H9 (cell line): ENCODE results near the gene RNF220. TPM values are rescaled to one million over a fixed set of nuclear protein-coding genes. Genes with fewer than 3 reads are reported as not detected.

ENCODE experiments used
- DNase-seq: peaks from one replicate; pipeline ENCODE4 v3.0.0-alpha.2; 2017
- H2AFZ ChIP-seq: one replicate; pipeline ENCODE4 v1.6.1; 2013; ENCODE audit warnings: mild to moderate bottlenecking, low read length, control low read depth, moderate library complexity
- H2AK5ac ChIP-seq: 2 replicates; pipeline ENCODE4 v1.6.1; 2013; ENCODE audit warnings: low read length, control low read depth, mixed read lengths; ENCODE audit not compliant: insufficient read length
- H2BK120ac ChIP-seq: one replicate; pipeline ENCODE4 v1.6.1; 2013; ENCODE audit warnings: low read depth, mild to moderate bottlenecking, low read length, control low read depth, inconsistent platforms; ENCODE audit not compliant: poor library complexity, severe bottlenecking
- H2BK12ac ChIP-seq: 2 replicates; pipeline ENCODE4 v1.6.1; 2013; ENCODE audit warnings: low read length, control low read depth, mixed read lengths, low read depth; ENCODE audit not compliant: insufficient read length
- H2BK15ac ChIP-seq: 2 replicates; pipeline ENCODE4 v1.6.1; 2013; ENCODE audit warnings: low read depth, low read length, control low read depth
- H2BK20ac ChIP-seq: one replicate; pipeline ENCODE4 v1.6.1; 2013; ENCODE audit warnings: low read depth, mild to moderate bottlenecking, low read length, control low read depth, inconsistent platforms; ENCODE audit not compliant: poor library complexity, severe bottlenecking
- H2BK5ac ChIP-seq: 2 replicates; pipeline ENCODE4 v1.6.1; 2013; ENCODE audit warnings: low read length, control low read depth, mixed read lengths; ENCODE audit not compliant: insufficient read length
- H3K14ac ChIP-seq: 2 replicates; pipeline ENCODE4 v1.6.1; 2013; ENCODE audit warnings: low read length, control low read depth; ENCODE audit not compliant: insufficient read depth
- H3K18ac ChIP-seq: 2 replicates; pipeline ENCODE4 v1.6.1; 2013; ENCODE audit warnings: low read depth, mild to moderate bottlenecking, mixed read lengths, low read length, control low read depth; ENCODE audit not compliant: insufficient read length
- H3K23ac ChIP-seq: 2 replicates; pipeline ENCODE4 v1.6.1; 2013; ENCODE audit warnings: low read length, control low read depth, mixed read lengths, low read depth; ENCODE audit not compliant: insufficient read length
- H3K23me2 ChIP-seq: 2 replicates; pipeline ENCODE4 v1.6.1; 2013; ENCODE audit warnings: low read depth, mild to moderate bottlenecking, mixed read lengths, low read length, control low read depth; ENCODE audit not compliant: insufficient read length, poor library complexity, severe bottlenecking
- H3K27ac ChIP-seq: 2 replicates; pipeline ENCODE4 v1.5.1; 2013; ENCODE audit warnings: low read length, control low read depth, mixed read lengths, low read depth; ENCODE audit not compliant: insufficient read length
- H3K27me3 ChIP-seq: 2 replicates; pipeline ENCODE4 v1.6.1; 2013; ENCODE audit warnings: low read length, control low read depth, inconsistent platforms; ENCODE audit not compliant: insufficient read depth
- H3K4ac ChIP-seq: 2 replicates; pipeline ENCODE4 v1.6.1; 2013; ENCODE audit warnings: low read depth, mild to moderate bottlenecking, control low read depth, inconsistent platforms, low read length, moderate library complexity
- H3K4me1 ChIP-seq: 2 replicates; pipeline ENCODE4 v1.6.1; 2013; ENCODE audit warnings: low read length, control low read depth, inconsistent platforms; ENCODE audit not compliant: insufficient read depth
- H3K4me2 ChIP-seq: 2 replicates; pipeline ENCODE4 v1.6.1; 2013; ENCODE audit warnings: low read length, control low read depth, mixed read lengths; ENCODE audit not compliant: insufficient read length, insufficient read depth
- H3K56ac ChIP-seq: 2 replicates; pipeline ENCODE4 v1.6.1; 2013; ENCODE audit warnings: low read depth, mild to moderate bottlenecking, mixed read lengths, low read length, control low read depth; ENCODE audit not compliant: insufficient read length
- H3K79me1 ChIP-seq: 2 replicates; pipeline ENCODE4 v1.6.1; 2013; ENCODE audit warnings: low read depth, mild to moderate bottlenecking, moderate library complexity, low read length, control low read depth, inconsistent platforms; ENCODE audit not compliant: insufficient read depth, poor library complexity, severe bottlenecking
- H3K79me2 ChIP-seq: 2 replicates; pipeline ENCODE4 v1.6.1; 2013; ENCODE audit warnings: low read length, control low read depth, inconsistent platforms; ENCODE audit not compliant: insufficient read depth
- H3K9ac ChIP-seq: 2 replicates; pipeline ENCODE4 v1.6.1; 2013; ENCODE audit warnings: low read length, control low read depth, mixed read lengths; ENCODE audit not compliant: insufficient read length; ENCODE audit errors: extremely low read depth
- H3K9me3 ChIP-seq: one replicate; pipeline ENCODE4 v1.6.1; 2013; ENCODE audit warnings: low read depth, low read length, inconsistent platforms; ENCODE audit not compliant: control insufficient read depth
- H3T11ph ChIP-seq: one replicate; pipeline ENCODE4 v1.6.1; 2013; ENCODE audit warnings: mild to moderate bottlenecking, low read length, control low read depth, inconsistent platforms
- H4K20me1 ChIP-seq: one replicate; pipeline ENCODE4 v1.6.1; 2013; ENCODE audit not compliant: control insufficient read depth, insufficient read length, insufficient read depth
- H4K5ac ChIP-seq: 2 replicates; pipeline ENCODE4 v1.6.1; 2013; ENCODE audit warnings: low read depth, mild to moderate bottlenecking, mixed read lengths, low read length, control low read depth; ENCODE audit not compliant: insufficient read length
- H4K8ac ChIP-seq: replicated peaks from 2 replicates; pipeline ENCODE4 v1.6.1; 2013; ENCODE audit warnings: low read length, control low read depth, mixed read lengths, low read depth; ENCODE audit not compliant: insufficient read length
- H4K91ac ChIP-seq: 2 replicates; pipeline ENCODE4 v1.6.1; 2013; ENCODE audit warnings: low read depth, mild to moderate bottlenecking, moderate library complexity, mixed read lengths, low read length, control low read depth; ENCODE audit not compliant: insufficient read length
- H3K27ac Mint-ChIP-seq, 3 experiments: 2 replicates in 2 of 3; 3 replicates in 1 of 3; pipeline ENCODE4 v1.8.0; 2020 to 2021; ENCODE audit warnings: mixed read lengths in 3 of 3, mild to moderate bottlenecking in 1 of 3, moderate library complexity in 1 of 3
- H3K27me3 Mint-ChIP-seq: 2 replicates; pipeline ENCODE4 v1.8.0; 2021; ENCODE audit warnings: low read depth, mild to moderate bottlenecking, moderate library complexity, mixed read lengths
- H3K36me3 Mint-ChIP-seq, 3 experiments: 2 replicates in 2 of 3; 3 replicates in 1 of 3; pipeline ENCODE4 v1.8.0; 2020 to 2021; ENCODE audit warnings: low read depth in 3 of 3, mixed read lengths in 3 of 3; ENCODE audit not compliant: insufficient read depth in 1 of 3
- H3K4me1 Mint-ChIP-seq, 2 experiments: 2 replicates each; pipeline ENCODE4 v1.8.0; 2020; ENCODE audit warnings: mixed read lengths in 2 of 2
- H3K4me3 Mint-ChIP-seq, 2 experiments: 2 replicates in 1 of 2; 3 replicates in 1 of 2; pipeline ENCODE4 v1.8.0; 2020 to 2021; ENCODE audit warnings: mild to moderate bottlenecking in 2 of 2, mixed read lengths in 2 of 2, moderate library complexity in 1 of 2
- H3K9me3 Mint-ChIP-seq, 2 experiments: 2 replicates in 1 of 2; 3 replicates in 1 of 2; pipeline ENCODE4 v1.8.0; 2020; ENCODE audit warnings: mild to moderate bottlenecking in 2 of 2, mixed read lengths in 2 of 2, moderate library complexity in 1 of 2
- WGBS: extraction: QIAGEN DNeasy Blood & Tissue Kit; methylation state at CpG from one replicate; pipeline ENCODE4 v1.1.7; 2013; ENCODE audit warnings: missing lambda C conversion rate, low lambda C conversion rate, mixed read lengths; ENCODE audit not compliant: insufficient read length; ENCODE audit errors: extremely low coverage; 5-methylcytosine and 5-hydroxymethylcytosine counted together
- total RNA-seq: library from RNA; stranded (reverse); gene quantifications from 2 replicates; pipeline ENCODE4 v1.2.1, GENCODE V29; 2021
- TF ChIP-seq, protein P1 (sequence below): fragments of 200-600 bp; sonication (generic); conservative IDR thresholded peaks from 3 replicates; pipeline ENCODE4 v1.8.0; 2021; ENCODE audit warnings: antibody characterized with exemption, mild to moderate bottlenecking

The RNF220 gene
- total RNA-seq, 1 experiment from 2014 or later: 109 TPM

DNA sequence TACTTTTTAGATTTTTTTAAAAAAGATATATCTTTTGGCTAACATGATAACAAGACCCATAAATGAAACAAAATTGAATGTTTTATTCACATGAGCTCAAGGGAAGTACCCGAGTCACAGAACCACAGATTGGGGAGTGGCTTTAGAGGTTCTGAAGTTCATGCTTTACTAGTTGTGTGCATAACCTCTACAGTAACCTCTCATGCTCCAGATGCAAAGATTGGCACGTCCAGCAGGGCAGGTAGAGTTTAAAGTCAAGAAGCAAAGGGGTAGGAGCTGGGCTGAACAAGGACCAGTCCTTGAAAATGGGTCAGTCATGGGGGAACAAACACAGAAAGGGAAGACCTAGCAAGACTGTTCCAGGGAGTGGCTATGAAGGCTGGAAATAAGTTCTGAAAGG, 109.6 kb downstream of the RNF220 start:
- Histone ChIP-seq H3K9me3 (no peaks in the 10 kb centered on the region), H4K5ac (no peak overlapping the region), H4K20me1 (no peaks in the 10 kb centered on the region), H2BK12ac (no peak overlapping the region), H3K18ac (no peak overlapping the region), H3K4me2 (no peak overlapping the region), H2BK15ac (no peak overlapping the region), H3K4ac (no peak overlapping the region), H2AFZ (no peak overlapping the region), H3K27me3 (no peaks in the 10 kb centered on the region), H3K9ac (no peak overlapping the region), H2BK5ac (no peak overlapping the region), H3K23me2 (no peaks in the 10 kb centered on the region), H4K91ac (no peak overlapping the region), H3T11ph (no peak overlapping the region), H2AK5ac (no peak overlapping the region), H4K8ac (no peak overlapping the region), H3K23ac (no peak overlapping the region), H2BK20ac (no peak overlapping the region), H3K79me1 (no peaks in the 10 kb centered on the region), H3K14ac (no peak overlapping the region), H3K56ac (no peak overlapping the region), H2BK120ac (no peak overlapping the region), H3K27ac (no peak overlapping the region), H3K4me1 (peaks cover 3% of the 10 kb centered on the region), H3K79me2 (no peaks in the 10 kb centered on the region)
- Mint-ChIP-seq H3K27ac (no peak overlapping the region; a peak in 1 of 7 replicates), H3K4me1 (peaks cover 27 to 38% of the 10 kb centered on the region in 2 experiments), H3K4me3 (no peak overlapping the region), H3K27me3 (peaks cover 67% of the 10 kb centered on the region), H3K9me3 (no peaks in the 10 kb centered on the region), H3K36me3 (peaks cover 0 to under 1% (median 0%) of the 10 kb centered on the region in 3 experiments; a peak in 1 of 7 replicates)
- TF ChIP-seq, protein P1, sequence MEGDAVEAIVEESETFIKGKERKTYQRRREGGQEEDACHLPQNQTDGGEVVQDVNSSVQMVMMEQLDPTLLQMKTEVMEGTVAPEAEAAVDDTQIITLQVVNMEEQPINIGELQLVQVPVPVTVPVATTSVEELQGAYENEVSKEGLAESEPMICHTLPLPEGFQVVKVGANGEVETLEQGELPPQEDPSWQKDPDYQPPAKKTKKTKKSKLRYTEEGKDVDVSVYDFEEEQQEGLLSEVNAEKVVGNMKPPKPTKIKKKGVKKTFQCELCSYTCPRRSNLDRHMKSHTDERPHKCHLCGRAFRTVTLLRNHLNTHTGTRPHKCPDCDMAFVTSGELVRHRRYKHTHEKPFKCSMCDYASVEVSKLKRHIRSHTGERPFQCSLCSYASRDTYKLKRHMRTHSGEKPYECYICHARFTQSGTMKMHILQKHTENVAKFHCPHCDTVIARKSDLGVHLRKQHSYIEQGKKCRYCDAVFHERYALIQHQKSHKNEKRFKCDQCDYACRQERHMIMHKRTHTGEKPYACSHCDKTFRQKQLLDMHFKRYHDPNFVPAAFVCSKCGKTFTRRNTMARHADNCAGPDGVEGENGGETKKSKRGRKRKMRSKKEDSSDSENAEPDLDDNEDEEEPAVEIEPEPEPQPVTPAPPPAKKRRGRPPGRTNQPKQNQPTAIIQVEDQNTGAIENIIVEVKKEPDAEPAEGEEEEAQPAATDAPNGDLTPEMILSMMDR: no peak
- no peak for DNase-seq
- no CpG with 5 or more reads among the region's 2 CpGs for WGBS
